Fibroblast of lung (primary cell): ENCODE measurements around the gene SUN5. TPM values are rescaled to one million over a fixed set of nuclear protein-coding genes. Genes with fewer than 3 reads are reported as not detected.

Experiments used
- DNase-seq, 2 donors: peaks; one replicate each; pipeline versions ENCODE4 v3.0.0 to v3.0.0-alpha.2; 2010; ENCODE audit warnings: low read depth in 2 of 2
- H2AFZ ChIP-seq: 2 replicates; pipeline ENCODE4 v1.5.1; 2012; ENCODE audit warnings: low read length, control low read depth, inconsistent platforms
- H3K27ac ChIP-seq: 2 replicates; pipeline ENCODE4 v1.5.1; 2011; ENCODE audit warnings: low read length, control low read depth; ENCODE audit not compliant: insufficient read depth
- H3K27me3 ChIP-seq: 2 replicates; pipeline ENCODE4 v1.5.1; 2011; ENCODE audit warnings: mild to moderate bottlenecking, low read length; ENCODE audit not compliant: control insufficient read depth, insufficient read depth
- H3K36me3 ChIP-seq: 2 replicates; pipeline ENCODE4 v1.5.1; 2011; ENCODE audit warnings: low read length; ENCODE audit not compliant: control insufficient read depth, insufficient read depth
- H3K4me1 ChIP-seq: 2 replicates; pipeline ENCODE4 v1.5.1; 2011; ENCODE audit warnings: low read length; ENCODE audit not compliant: control insufficient read depth, insufficient read depth; ENCODE audit errors: extremely low read depth
- H3K4me2 ChIP-seq: 2 replicates; pipeline ENCODE4 v1.5.1; 2011; ENCODE audit warnings: low read length, control low read depth; ENCODE audit not compliant: insufficient read depth; ENCODE audit errors: extremely low read depth
- H3K4me3 ChIP-seq, 4 experiments: fragments of 200-600 bp in 1 of 4; sonication (generic) in 1 of 4; replicated peaks in 1 of 4; 2 replicates each; pipeline ENCODE4 v1.5.1; 2011 to 2016; ENCODE audit warnings: low read length in 4 of 4, low read depth in 3 of 4, mild to moderate bottlenecking in 3 of 4, control low read depth in 2 of 4, inconsistent platforms in 1 of 4, mixed read lengths in 1 of 4; ENCODE audit not compliant: insufficient read depth in 1 of 4; ENCODE audit errors: control extremely low read depth in 1 of 4
- H3K79me2 ChIP-seq: 2 replicates; pipeline ENCODE4 v1.5.1; 2012; ENCODE audit warnings: mild to moderate bottlenecking, low read length, inconsistent platforms; ENCODE audit not compliant: control insufficient read depth, insufficient read depth
- H3K9ac ChIP-seq: 2 replicates; pipeline ENCODE4 v1.5.1; 2011; ENCODE audit warnings: mild to moderate bottlenecking, low read length, control low read depth; ENCODE audit not compliant: insufficient read depth
- H3K9me3 ChIP-seq: 2 replicates; pipeline ENCODE4 v1.5.1; 2012; ENCODE audit warnings: low read depth, low read length; ENCODE audit not compliant: control insufficient read depth, insufficient read depth
- H4K20me1 ChIP-seq: 2 replicates; pipeline ENCODE4 v1.5.1; 2011; ENCODE audit warnings: low read length; ENCODE audit not compliant: control insufficient read depth, insufficient read depth; ENCODE audit errors: extremely low read depth
- EZH2 ChIP-seq: IDR thresholded peaks from 2 replicates; pipeline ENCODE4 v1.5.1; 2012; ENCODE audit warnings: low read length, control low read depth, mild to moderate bottlenecking; ENCODE audit errors: missing control alignments
- polyA minus RNA-seq: library from RNA; depleted of rRNA, polyadenylated mRNA; stranded (reverse); fragments of >200 nt; gene quantifications from 2 replicates; pipeline ENCODE4 v1.2.3, GENCODE V29; 2011; ENCODE audit warnings: low replicate concordance
- polyA plus RNA-seq, 2 donors: library from polyadenylated mRNA; depleted of rRNA in 1 of 2; stranded (reverse) in 1 of 2; unstranded in 1 of 2; fragments of >200 nt; gene quantifications; 2 replicates each; pipeline ENCODE4 v1.2.1, GENCODE V29; 2011 to 2012; ENCODE audit warnings: missing spikeins in 1 of 2
- total RNA-seq: library from RNA; depleted of rRNA; stranded (reverse); fragments of >200 nt; gene quantifications from 2 replicates; pipeline ENCODE4 v1.2.1, GENCODE V29; 2014
- TF ChIP-seq, protein P1 (sequence below), 2 donors: IDR thresholded peaks in 1 of 2; conservative IDR thresholded peaks in 1 of 2; 1 replicate in 1 of 2; 2 replicates in 1 of 2; pipeline ENCODE4 v1.5.1; 2011 to 2012; ENCODE audit warnings: low read length in 2 of 2, control low read depth in 1 of 2, inconsistent platforms in 1 of 2, low read depth in 1 of 2, mild to moderate bottlenecking in 1 of 2

The SUN5 gene
- total RNA-seq (not detected in 2 replicates), polyA plus RNA-seq (not detected in 2 replicates), polyA minus RNA-seq (not detected in 2 replicates)
- polyA plus RNA-seq (2012): not detected in 2 replicates

GRCh38 chr20:33004141-33004751 lies at the start of gene SUN5:
TSS of gene SUN5 (minus strand) at chr20:33004433. CDS start at chr20:33004340, 93 bp downstream.
- no peak within 1 kb of the TSS for H3K9ac ChIP-seq
- H3K36me3 ChIP-seq: no peaks in the 10 kb centered on the region
- H4K20me1 ChIP-seq: no peaks in the 10 kb centered on the region
- TF ChIP-seq, protein P1, sequence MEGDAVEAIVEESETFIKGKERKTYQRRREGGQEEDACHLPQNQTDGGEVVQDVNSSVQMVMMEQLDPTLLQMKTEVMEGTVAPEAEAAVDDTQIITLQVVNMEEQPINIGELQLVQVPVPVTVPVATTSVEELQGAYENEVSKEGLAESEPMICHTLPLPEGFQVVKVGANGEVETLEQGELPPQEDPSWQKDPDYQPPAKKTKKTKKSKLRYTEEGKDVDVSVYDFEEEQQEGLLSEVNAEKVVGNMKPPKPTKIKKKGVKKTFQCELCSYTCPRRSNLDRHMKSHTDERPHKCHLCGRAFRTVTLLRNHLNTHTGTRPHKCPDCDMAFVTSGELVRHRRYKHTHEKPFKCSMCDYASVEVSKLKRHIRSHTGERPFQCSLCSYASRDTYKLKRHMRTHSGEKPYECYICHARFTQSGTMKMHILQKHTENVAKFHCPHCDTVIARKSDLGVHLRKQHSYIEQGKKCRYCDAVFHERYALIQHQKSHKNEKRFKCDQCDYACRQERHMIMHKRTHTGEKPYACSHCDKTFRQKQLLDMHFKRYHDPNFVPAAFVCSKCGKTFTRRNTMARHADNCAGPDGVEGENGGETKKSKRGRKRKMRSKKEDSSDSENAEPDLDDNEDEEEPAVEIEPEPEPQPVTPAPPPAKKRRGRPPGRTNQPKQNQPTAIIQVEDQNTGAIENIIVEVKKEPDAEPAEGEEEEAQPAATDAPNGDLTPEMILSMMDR (conservative IDR thresholded peaks at IDR 0.05 in 1 of 2, IDR thresholded peaks at IDR 0.05 in 1 of 2; ENCODE audit: low read depth in 1 of 2, low read length in 2 of 2): no peak
- TF ChIP-seq EZH2: no peak
- H2AFZ ChIP-seq: no peak within 1 kb of the TSS
- no peaks in the 10 kb centered on the region for H3K79me2 ChIP-seq
- no peak within 1 kb of the TSS for H3K4me3 ChIP-seq
- H3K4me2 ChIP-seq: no peak within 1 kb of the TSS
- H3K27me3 ChIP-seq: no peaks in the 10 kb centered on the region
- H3K27ac ChIP-seq: no peak within 1 kb of the TSS
- DNase-seq: no peak
- no peaks in the 10 kb centered on the region for H3K9me3 ChIP-seq
- H3K4me1 ChIP-seq: no peaks in the 10 kb centered on the region

DNA sequence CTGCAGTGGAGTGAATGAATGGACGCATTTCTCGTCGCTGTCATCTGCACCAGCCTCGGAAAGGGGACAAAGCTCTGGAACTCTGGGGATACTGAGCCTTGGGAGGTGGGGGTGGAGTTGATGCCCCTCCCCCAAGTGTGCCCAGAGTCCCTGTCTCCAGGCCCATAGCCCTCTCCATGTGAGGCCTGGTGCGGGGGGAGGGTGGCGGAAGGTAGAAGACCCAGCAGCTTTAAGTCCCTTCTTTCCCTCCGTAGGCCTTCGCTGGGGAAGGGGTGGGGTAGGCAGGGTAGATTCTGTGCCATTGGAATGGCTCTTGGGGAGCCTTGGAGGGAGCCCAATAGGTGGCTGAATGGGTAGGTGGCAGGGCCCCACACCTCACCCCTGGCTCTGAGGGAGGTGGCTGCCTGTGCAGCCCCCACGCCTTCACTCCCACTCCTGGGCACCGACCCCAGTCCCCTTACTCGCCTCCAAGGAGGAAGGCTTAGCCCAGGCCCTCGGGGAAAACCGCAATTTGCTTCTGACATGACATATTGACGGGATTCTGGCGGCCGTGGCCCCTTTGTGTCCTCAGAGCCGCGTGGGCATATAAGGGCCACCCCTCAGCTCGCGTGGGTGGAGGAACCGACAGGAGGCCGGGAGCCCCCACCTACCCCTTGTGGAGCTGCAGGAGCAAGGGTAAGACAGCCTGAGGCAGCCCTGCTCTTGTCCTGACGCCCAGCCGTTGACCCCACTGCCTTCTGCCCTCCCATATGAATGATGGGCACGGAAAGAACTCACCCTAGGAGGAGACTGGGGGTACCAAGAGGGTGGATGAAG lies 49.3 kb upstream of the SUN5 start, which contains the start of gene BPIFB3:
BPIFB3 (plus strand) TSS at position 613 of the 816 bp plus-strand sequence. CDS start 1,533 bp downstream, outside the sequence.
- H3K36me3 ChIP-seq: no peaks in the 10 kb centered on the region
- H3K4me2 ChIP-seq: no peak within 1 kb of the TSS
- H3K4me3 ChIP-seq: no peak within 1 kb of the TSS
- no peak for TF ChIP-seq EZH2
- TF ChIP-seq, protein P1 (conservative IDR thresholded peaks at IDR 0.05 in 1 of 2, IDR thresholded peaks at IDR 0.05 in 1 of 2; ENCODE audit: low read depth in 1 of 2, low read length in 2 of 2): no peak
- no peaks in the 10 kb centered on the region for H3K79me2 ChIP-seq
- H3K4me1 ChIP-seq: no peaks in the 10 kb centered on the region
- no peak within 1 kb of the TSS for H2AFZ ChIP-seq
- H3K9ac ChIP-seq: no peak within 1 kb of the TSS
- DNase-seq: no peak
- H4K20me1 ChIP-seq: no peaks in the 10 kb centered on the region
- H3K27me3 ChIP-seq: no peaks in the 10 kb centered on the region
- no peak within 1 kb of the TSS for H3K27ac ChIP-seq
- H3K9me3 ChIP-seq: no peaks in the 10 kb centered on the region

GRCh38 chr20:33051333-33051732 lies 47.1 kb upstream of the SUN5 start:
- H3K79me2 ChIP-seq: no peaks in the 10 kb centered on the region
- no peaks in the 10 kb centered on the region for H4K20me1 ChIP-seq
- H3K27me3 ChIP-seq: no peaks in the 10 kb centered on the region
- H2AFZ ChIP-seq: no peak overlapping the region
- H3K9me3 ChIP-seq: no peaks in the 10 kb centered on the region
- no peak overlapping the region for H3K4me2 ChIP-seq
- H3K27ac ChIP-seq: no peak overlapping the region
- H3K4me3 ChIP-seq: no peak overlapping the region
- no peaks in the 10 kb centered on the region for H3K4me1 ChIP-seq
- no peak overlapping the region for H3K9ac ChIP-seq
- TF ChIP-seq, protein P1 (conservative IDR thresholded peaks at IDR 0.05 in 1 of 2, IDR thresholded peaks at IDR 0.05 in 1 of 2; ENCODE audit: low read depth in 1 of 2, low read length in 2 of 2): no peak
- TF ChIP-seq EZH2: no peak
- no peaks in the 10 kb centered on the region for H3K36me3 ChIP-seq
- no peak for DNase-seq
